ENCODE data around the gene TBC1D32. TPM values are rescaled to one million over a fixed set of nuclear protein-coding genes. Genes with fewer than 3 reads are reported as not detected.
"Not testable (repeated sequence)": the region's sequence is repeated elsewhere in the genome, so short reads cannot be mapped to it uniquely, and the experiment has no call there.

The TBC1D32 gene
- total RNA-seq, 1 donor from 2014 or later = 7.9 TPM

DNA sequence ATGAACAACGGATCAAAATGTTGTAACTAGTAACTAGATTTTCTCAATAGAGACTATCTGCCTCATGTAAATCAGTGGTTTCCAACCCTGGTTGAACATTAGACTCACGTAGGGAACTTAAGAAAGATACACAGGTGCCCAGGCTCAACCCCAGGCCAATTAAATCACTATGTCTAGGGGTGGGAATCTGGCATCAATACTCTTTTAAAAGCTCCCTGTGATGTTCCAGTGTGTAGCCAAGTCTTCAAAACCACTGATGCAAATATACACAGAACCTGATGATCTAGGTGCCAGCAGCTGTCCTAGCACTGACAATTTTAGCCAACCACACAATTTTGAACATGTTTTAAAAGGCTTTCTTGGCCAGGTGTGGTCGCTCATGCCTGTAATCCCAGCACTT is 128.7 kb downstream of the TBC1D32 start:
- TF ChIP-seq, protein P1, sequence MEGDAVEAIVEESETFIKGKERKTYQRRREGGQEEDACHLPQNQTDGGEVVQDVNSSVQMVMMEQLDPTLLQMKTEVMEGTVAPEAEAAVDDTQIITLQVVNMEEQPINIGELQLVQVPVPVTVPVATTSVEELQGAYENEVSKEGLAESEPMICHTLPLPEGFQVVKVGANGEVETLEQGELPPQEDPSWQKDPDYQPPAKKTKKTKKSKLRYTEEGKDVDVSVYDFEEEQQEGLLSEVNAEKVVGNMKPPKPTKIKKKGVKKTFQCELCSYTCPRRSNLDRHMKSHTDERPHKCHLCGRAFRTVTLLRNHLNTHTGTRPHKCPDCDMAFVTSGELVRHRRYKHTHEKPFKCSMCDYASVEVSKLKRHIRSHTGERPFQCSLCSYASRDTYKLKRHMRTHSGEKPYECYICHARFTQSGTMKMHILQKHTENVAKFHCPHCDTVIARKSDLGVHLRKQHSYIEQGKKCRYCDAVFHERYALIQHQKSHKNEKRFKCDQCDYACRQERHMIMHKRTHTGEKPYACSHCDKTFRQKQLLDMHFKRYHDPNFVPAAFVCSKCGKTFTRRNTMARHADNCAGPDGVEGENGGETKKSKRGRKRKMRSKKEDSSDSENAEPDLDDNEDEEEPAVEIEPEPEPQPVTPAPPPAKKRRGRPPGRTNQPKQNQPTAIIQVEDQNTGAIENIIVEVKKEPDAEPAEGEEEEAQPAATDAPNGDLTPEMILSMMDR (IDR thresholded peaks at IDR 0.05; ENCODE audit: insufficient read depth, low read length, severe bottlenecking) = no peak
- DNase-seq (ENCODE audit: low read depth) (no peak), FAIRE-seq (no peak)
- Histone ChIP-seq H3K36me3 (ENCODE audit: control insufficient read depth, insufficient read depth, low read length) (no peaks in the 10 kb centered on the region), H3K4me3 (ENCODE audit: low read depth, low read length) (no peak overlapping the region), H3K27me3 (ENCODE audit: control insufficient read depth, insufficient read depth, low read length) (no peaks in the 10 kb centered on the region)

DNA sequence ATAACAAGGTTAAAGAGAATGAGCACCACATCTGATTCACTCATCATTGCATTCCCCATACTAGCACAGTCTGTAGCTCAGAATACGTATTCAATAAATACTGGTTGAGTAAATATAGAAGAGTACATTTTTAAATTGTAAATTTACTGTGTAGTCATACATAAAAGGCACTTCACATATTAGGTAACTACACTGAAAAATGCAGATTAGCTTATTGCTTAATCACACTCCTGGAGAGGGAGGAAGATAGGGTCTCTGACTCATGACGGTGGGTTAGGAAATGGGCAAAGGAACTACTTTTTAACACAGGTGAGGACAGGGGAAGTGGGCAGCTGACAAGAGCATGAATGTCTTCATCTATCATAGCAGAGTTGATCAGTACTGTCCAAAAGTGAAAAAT is 133.2 kb downstream of the TBC1D32 start:
- no peak overlapping the region for H3K4me3 ChIP-seq (ENCODE audit: low read depth, low read length)
- H3K36me3 ChIP-seq (ENCODE audit: control insufficient read depth, insufficient read depth, low read length) = no peaks in the 10 kb centered on the region
- TF ChIP-seq, protein P1 (IDR thresholded peaks at IDR 0.05; ENCODE audit: insufficient read depth, low read length, severe bottlenecking) = no peak
- DNase-seq (ENCODE audit: low read depth) (peak; percentile 78), FAIRE-seq (no peak)
- H3K27me3 ChIP-seq (ENCODE audit: control insufficient read depth, insufficient read depth, low read length) = no peaks in the 10 kb centered on the region

DNA sequence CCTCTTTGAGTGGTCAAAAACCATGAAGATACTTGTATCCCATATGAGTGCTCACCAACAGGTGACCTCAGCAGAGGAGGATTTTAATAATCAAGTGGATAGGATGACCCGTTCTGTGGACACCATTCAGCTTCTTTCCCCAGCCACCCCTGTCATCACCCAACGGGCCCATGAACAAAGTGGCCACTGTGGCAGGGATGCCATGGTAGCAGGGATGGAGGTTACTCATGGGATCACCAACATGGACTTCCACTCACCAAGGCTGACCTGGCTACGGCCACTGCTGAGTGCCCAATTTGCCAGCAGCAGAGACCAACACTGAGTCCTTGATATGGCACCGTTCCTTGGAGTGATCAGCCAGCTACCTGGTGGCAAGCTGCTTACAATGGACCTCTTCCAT is 138.2 kb downstream of the TBC1D32 start:
- not testable (repeated sequence) for DNase-seq (ENCODE audit: low read depth); H3K27me3 ChIP-seq (ENCODE audit: control insufficient read depth, insufficient read depth, low read length); H3K4me3 ChIP-seq (ENCODE audit: low read depth, low read length); H3K36me3 ChIP-seq (ENCODE audit: control insufficient read depth, insufficient read depth, low read length)
- peak; percentile 66 for FAIRE-seq

DNA sequence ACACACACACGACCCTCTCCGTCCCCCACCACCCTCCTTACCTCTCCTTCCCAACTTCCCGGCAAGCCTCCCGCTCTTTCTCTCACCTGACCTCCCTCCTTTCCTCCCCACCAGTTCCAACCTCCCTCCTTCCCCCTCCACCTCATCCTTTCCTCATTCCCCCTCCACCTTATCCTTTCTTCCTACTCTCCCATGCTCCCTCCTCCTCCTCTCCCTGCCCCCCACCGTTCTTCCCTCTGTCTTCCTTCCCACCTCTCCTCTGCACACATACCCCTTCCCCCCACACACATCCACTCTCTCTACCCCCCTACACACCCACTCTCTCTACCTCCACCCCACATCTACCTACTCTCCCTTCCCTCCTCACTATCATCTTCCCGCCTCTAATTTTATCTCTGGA is 144.2 kb downstream of the TBC1D32 start:
- Histone ChIP-seq H3K36me3 (ENCODE audit: control insufficient read depth, insufficient read depth, low read length) (no peaks in the 10 kb centered on the region), H3K27me3 (ENCODE audit: control insufficient read depth, insufficient read depth, low read length) (no peaks in the 10 kb centered on the region), H3K4me3 (ENCODE audit: low read depth, low read length) (no peak overlapping the region)
- FAIRE-seq (no peak), DNase-seq (ENCODE audit: low read depth) (no peak)
- TF ChIP-seq, protein P1 (IDR thresholded peaks at IDR 0.05; ENCODE audit: insufficient read depth, low read length, severe bottlenecking) = no peak

DNA sequence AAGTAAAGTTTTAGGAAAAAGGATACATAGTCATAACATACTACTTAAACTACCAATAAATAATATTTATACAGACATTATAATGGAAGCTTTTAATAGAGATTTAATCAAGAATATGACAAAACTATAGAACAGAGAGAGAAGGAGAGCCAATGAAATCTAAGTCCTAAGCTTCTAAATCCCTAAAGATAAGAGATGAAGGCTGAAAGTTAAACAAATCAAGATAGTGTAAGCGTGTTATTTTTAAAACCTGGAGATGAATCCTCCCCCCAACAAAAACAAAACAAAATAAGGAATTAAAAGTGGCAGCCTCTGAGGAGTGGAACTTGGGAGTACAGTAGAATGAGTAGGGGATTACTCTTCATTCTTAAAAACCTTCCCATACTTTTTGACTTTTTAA is 145.9 kb downstream of the TBC1D32 start:
- H3K27me3 ChIP-seq (ENCODE audit: control insufficient read depth, insufficient read depth, low read length) = no peaks in the 10 kb centered on the region
- TF ChIP-seq, protein P1 (IDR thresholded peaks at IDR 0.05; ENCODE audit: insufficient read depth, low read length, severe bottlenecking) = no peak
- H3K36me3 ChIP-seq (ENCODE audit: control insufficient read depth, insufficient read depth, low read length) = no peaks in the 10 kb centered on the region
- H3K4me3 ChIP-seq (ENCODE audit: low read depth, low read length) = no peak overlapping the region
- DNase-seq (ENCODE audit: low read depth) (no peak), FAIRE-seq (no peak)

DNA sequence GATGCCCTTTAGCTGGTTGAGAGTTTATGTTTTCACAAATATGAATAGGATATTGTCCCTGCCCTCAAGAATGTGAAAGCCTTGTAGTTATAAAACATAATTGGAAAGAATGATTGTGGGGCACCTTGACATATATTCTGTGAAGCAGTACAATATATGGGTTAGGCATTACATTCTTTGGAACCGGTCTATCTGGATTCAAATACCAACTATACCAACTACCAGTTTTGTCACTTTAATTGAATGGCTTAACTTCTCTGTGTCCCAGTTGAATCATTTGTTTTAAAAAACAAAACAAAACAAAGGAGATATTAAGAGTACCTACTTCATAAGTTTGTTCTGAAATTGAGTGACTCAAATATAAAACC is 146.5 kb downstream of the TBC1D32 start:
- Histone ChIP-seq H3K27me3 (ENCODE audit: control insufficient read depth, insufficient read depth, low read length) (no peaks in the 10 kb centered on the region), H3K36me3 (ENCODE audit: control insufficient read depth, insufficient read depth, low read length) (no peaks in the 10 kb centered on the region), H3K4me3 (ENCODE audit: low read depth, low read length) (no peak overlapping the region)
- DNase-seq (ENCODE audit: low read depth) (peak; percentile 57), FAIRE-seq (no peak)
- TF ChIP-seq, protein P1 (IDR thresholded peaks at IDR 0.05; ENCODE audit: insufficient read depth, low read length, severe bottlenecking) = no peak
